HepG2 (cell line): Measurements from ENCODE around the gene M1AP. TPM values are rescaled to one million over a fixed set of nuclear protein-coding genes. Genes with fewer than 3 reads are reported as not detected.

Experiments used
- ATAC-seq: fragments of 200-7000 bp; cut with Tn5 transposase; 3 replicates; pipeline ENCODE4 v1.9.1; 2020; ENCODE audit warnings: mild to moderate bottlenecking, moderate library complexity
- BruUV-seq: library from RNA; stranded (reverse); fragments of 400-500 nt; replicated peaks from 2 replicates; lab custom pipeline; 2021; lab: Mats Ljungman, UMichigan
- CTCF ChIA-PET: fragments of 300-600 bp; formaldehyde crosslinking; extraction: SDS; loops from one replicate; lab custom pipeline; 2021; ENCODE audit warnings: low total read pairs, inconsistent platforms, low intra/inter-chr PET ratio; lab: Yijun Ruan, JAX
- POLR2A ChIA-PET: fragments of 350-600 bp; sonication (Branson Sonifier 250); formaldehyde crosslinking; loops from one replicate; lab custom pipeline; 2020; ENCODE audit warnings: antibody characterized with exemption, inconsistent platforms; lab: Yijun Ruan, JAX
- DNase-seq: peaks from one replicate; pipeline ENCODE4 v3.0.0-alpha.2; 2015; ENCODE audit warnings: low spot score
- FAIRE-seq: peaks from 3 replicates; lab custom pipeline; 2011; peaks lifted over from hg19 to GRCh38; lab: Jason Lieb, UNC
- H2AFZ ChIP-seq: one replicate; pipeline ENCODE4 v1.6.1; 2011; ENCODE audit warnings: low read length, inconsistent platforms
- H3K27ac ChIP-seq: fragments of 300-600 bp; 3 replicates; pipeline ENCODE4 v1.8.0; 2011; ENCODE audit warnings: mixed run types, mild to moderate bottlenecking, mixed read lengths, low read length, inconsistent platforms; ENCODE audit not compliant: insufficient read depth; ENCODE audit errors: extremely low read length
- H3K27me3 ChIP-seq, 2 experiments: fragments of 200-600 bp in 1 of 2; 2 replicates in 1 of 2; 3 replicates in 1 of 2; pipeline versions ENCODE4 v1.6.0 to v1.8.0; 2011; ENCODE audit warnings: low read length in 2 of 2, mild to moderate bottlenecking in 2 of 2, moderate library complexity in 2 of 2, inconsistent platforms in 1 of 2; ENCODE audit not compliant: insufficient read depth in 2 of 2, control insufficient read depth in 1 of 2
- H3K36me3 ChIP-seq, 2 experiments: fragments of 200-600 bp in 1 of 2; replicated peaks in 1 of 2; 2 replicates in 1 of 2; 3 replicates in 1 of 2; pipeline versions ENCODE4 v1.5.1 to v1.8.0; 2011; ENCODE audit warnings: low read length in 2 of 2, inconsistent platforms in 1 of 2; ENCODE audit not compliant: insufficient read depth in 2 of 2, control insufficient read depth in 1 of 2
- H3K4me1 ChIP-seq: 2 replicates; pipeline ENCODE4 v1.5.1; 2012; ENCODE audit warnings: low read length, inconsistent platforms; ENCODE audit not compliant: insufficient read depth
- H3K4me2 ChIP-seq: 2 replicates; pipeline ENCODE4 v1.6.0; 2011; ENCODE audit warnings: low read depth, low read length, inconsistent platforms
- H3K4me3 ChIP-seq, 3 experiments: fragments of 200-600 bp in 1 of 3; sonication (generic), shearing (Covaris generic) in 1 of 3; replicated peaks in 1 of 3; 2 replicates each; pipeline ENCODE4 v1.5.1; 2011 to 2016; ENCODE audit warnings: low read length in 3 of 3, inconsistent platforms in 2 of 3, low read depth in 2 of 3, mild to moderate bottlenecking in 2 of 3, control low read depth in 1 of 3, mixed read lengths in 1 of 3; ENCODE audit not compliant: insufficient read depth in 1 of 3
- H3K79me2 ChIP-seq: one replicate; pipeline ENCODE4 v1.6.1; 2011; ENCODE audit warnings: low read length, inconsistent platforms; ENCODE audit not compliant: insufficient read depth
- H3K9ac ChIP-seq: 2 replicates; pipeline ENCODE4 v1.6.0; 2011; ENCODE audit warnings: mild to moderate bottlenecking, low read depth, low read length, inconsistent platforms; ENCODE audit not compliant: insufficient read depth
- H3K9me3 ChIP-seq: 2 replicates; pipeline ENCODE4 v1.5.1; 2012; ENCODE audit warnings: mild to moderate bottlenecking, low read length
- H4K20me1 ChIP-seq: 2 replicates; pipeline ENCODE4 v1.6.0; 2011; ENCODE audit warnings: inconsistent platforms, mild to moderate bottlenecking, low read length, moderate library complexity; ENCODE audit not compliant: insufficient read depth
- ATF7-NPFF ChIP-seq: sonication (generic); formaldehyde crosslinking; IDR thresholded peaks from 2 replicates; pipeline ENCODE4 v1.8.1; 2023; ENCODE audit warnings: mild to moderate bottlenecking, low read depth, missing genetic modification reagents, moderate library complexity
- MBD4 ChIP-seq: IDR thresholded peaks from 2 replicates; pipeline ENCODE4 v1.6.1; 2012; ENCODE audit warnings: low read length, inconsistent platforms, borderline replicate concordance
- MED13 ChIP-seq: sonication (generic); formaldehyde crosslinking; IDR thresholded peaks from 2 replicates; pipeline ENCODE4 v1.5.0; 2020; ENCODE audit warnings: missing genetic modification reagents
- RFX1 ChIP-seq: fragments of 450-650 bp; IDR thresholded peaks from 2 replicates; pipeline ENCODE4 v1.6.1; 2017
- XRCC5 ChIP-seq: fragments of 200-400 bp; formaldehyde crosslinking; optimal IDR thresholded peaks from 2 replicates; pipeline ENCODE3; 2017; ENCODE audit warnings: mild to moderate bottlenecking, low read length
- ZNF564 ChIP-seq: sonication (generic); formaldehyde crosslinking; IDR thresholded peaks from 2 replicates; pipeline ENCODE4 v1.8.1; 2023; ENCODE audit warnings: mild to moderate bottlenecking, missing genetic modification reagents
- WGBS: methylation state at CpG from one replicate; pipeline ENCODE4 v1.1.6; 2017; ENCODE audit warnings: low lambda C conversion rate; 5-methylcytosine and 5-hydroxymethylcytosine counted together
- in situ Hi-C: cut with HindIII; loops from 2 replicates; pipeline ENCODE4 v1.10.0; 2017; ENCODE audit warnings: low pct_unique_long_range_greater_than_20kb; ENCODE audit not compliant: extremely low pct_ligation_motif_present
- intact Hi-C: fragments of 100-400 bp; cut with micrococcal nuclease; formaldehyde crosslinking; loops from one replicate; pipeline ENCODE4 v1.10.0; 2022; ENCODE audit not compliant: unreplicated experiment
- polyA plus RNA-seq, 8 experiments: library from polyadenylated mRNA; depleted of rRNA in 3 of 8; stranded (reverse) in 7 of 8; unstranded in 1 of 8; fragments of >200 nt; fragmentation: Illumina TruSeq in 4 of 8; extraction: Trizol in 4 of 8; gene quantifications; 2 replicates each; pipeline versions ENCODE4 v1.2.1 to v1.2.3, GENCODE V29; 2011 to 2016; ENCODE audit warnings: low read depth in 4 of 8, missing spikeins in 1 of 8, mixed read lengths in 1 of 8; ENCODE audit not compliant: insufficient read depth in 1 of 8
- total RNA-seq, 5 experiments: library from RNA; depleted of rRNA; stranded (reverse); fragments of >200 nt; fragmentation: Illumina TruSeq; extraction: Trizol; gene quantifications; 2 replicates each; pipeline ENCODE4 v1.2.3, GENCODE V29; 2016; ENCODE audit warnings: low read depth in 1 of 5
- TF ChIP-seq, protein P1 (sequence below): sonication (generic); formaldehyde crosslinking; conservative IDR thresholded peaks from 2 replicates; pipeline ENCODE4 v1.4.0; 2020; ENCODE audit warnings: missing genetic modification reagents
- TF ChIP-seq, protein P2 (sequence below): sonication (generic); formaldehyde crosslinking; IDR thresholded peaks from 2 replicates; pipeline ENCODE4 v1.4.0; 2020; ENCODE audit warnings: mild to moderate bottlenecking, low read depth, missing genetic modification reagents
- TF ChIP-seq, protein P3 (sequence below): sonication (generic); formaldehyde crosslinking; IDR thresholded peaks from 2 replicates; pipeline ENCODE4 v1.4.0; 2020; ENCODE audit warnings: mild to moderate bottlenecking, missing genetic modification reagents
- TF ChIP-seq, protein P4 (sequence below), 2 experiments: IDR thresholded peaks; 2 replicates each; pipeline ENCODE4 v1.6.1; 2011 to 2012; ENCODE audit warnings: low read length in 2 of 2, borderline replicate concordance in 1 of 2, low read depth in 1 of 2, mild to moderate bottlenecking in 1 of 2, moderate library complexity in 1 of 2

The M1AP gene
- total and polyA plus RNA-seq, 2 of the 13 experiments (the other 11 are each of a cell fraction or from before 2014, with no cell fraction given), result not detected

DNA sequence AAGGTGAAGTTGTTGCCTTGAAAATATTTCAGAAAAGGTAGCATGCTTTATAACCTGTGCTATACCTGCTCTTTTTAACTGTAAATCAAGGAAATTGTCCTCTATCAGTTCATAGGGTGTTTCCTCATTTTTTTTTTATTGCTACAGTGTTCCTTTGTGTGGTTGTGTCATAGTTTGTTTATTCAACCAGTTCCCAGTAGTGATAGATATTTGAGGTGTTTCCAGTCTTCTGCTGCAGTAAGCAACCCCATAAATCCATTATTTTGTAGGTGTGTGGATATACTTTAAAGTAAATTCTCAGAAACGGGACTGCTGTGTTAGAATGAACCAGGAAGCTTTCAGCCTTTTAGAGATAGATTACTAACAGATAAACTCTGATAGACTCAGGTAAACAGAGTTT lies 45.5 kb upstream of the M1AP start:
- H3K4me3 ChIP-seq, result no peak overlapping the region
- CTCF ChIA-PET, result no interaction called here
- TF ChIP-seq ATF7-NPFF (CRISPR knock-in tag) (no peak), XRCC5 (no peak)
- no peaks in the 10 kb centered on the region for H4K20me1 ChIP-seq
- no TSS peak for BruUV-seq
- POLR2A ChIA-PET, result no interaction called here
- no peak overlapping the region for H2AFZ ChIP-seq
- H3K27ac ChIP-seq, result no peak overlapping the region
- FAIRE-seq (no peak), ATAC-seq (no peak), DNase-seq (no peak)
- H3K79me2 ChIP-seq, result no peaks in the 10 kb centered on the region
- no peak overlapping the region for H3K4me2 ChIP-seq
- no peak overlapping the region for H3K9ac ChIP-seq
- 15% methylated on average over 1 of the region's 1 CpG for WGBS
- no peaks in the 10 kb centered on the region for H3K36me3 ChIP-seq
- no peaks in the 10 kb centered on the region for H3K9me3 ChIP-seq
- intact Hi-C loops (loop anchor here (10.0 kb wide), 1 partner anchor 371 kb away; no protein-coding TSS in a partner anchor), in situ Hi-C loops (loop anchor here (10.0 kb wide), 2 partner anchors 181 to 711 kb away; no protein-coding TSS in a partner anchor)
- peaks cover 35% of the 10 kb centered on the region; the same call in 1 of the 2 replicates for H3K4me1 ChIP-seq
- 0 out of 5 replicates have a peak, but pooled peaks cover 2 to 3% of the 10 kb centered on the region in 2 experiments for H3K27me3 ChIP-seq

DNA sequence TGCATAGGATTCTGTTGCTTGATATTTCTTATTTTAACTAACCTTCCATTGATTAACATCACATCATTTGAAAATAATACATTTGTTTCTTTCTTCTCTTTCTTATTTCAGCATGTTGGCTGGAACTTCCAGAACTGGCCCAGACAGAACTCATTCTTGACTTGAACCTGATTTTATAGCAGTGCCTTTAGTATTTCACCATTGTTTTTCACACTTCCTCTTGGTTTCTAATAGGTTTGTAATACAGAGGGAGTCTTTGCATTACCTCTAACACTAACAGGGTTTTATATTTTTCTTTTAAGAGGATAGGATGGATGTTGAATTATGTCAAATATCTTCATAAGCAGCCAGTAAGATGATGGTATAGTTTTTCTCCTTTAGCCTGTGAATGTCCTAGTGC lies 45.1 kb upstream of the M1AP start:
- no peak overlapping the region for H3K4me3 ChIP-seq
- H3K79me2 ChIP-seq, result no peaks in the 10 kb centered on the region
- POLR2A ChIA-PET, result no interaction called here
- BruUV-seq, result no TSS peak
- DNase-seq (no peak), FAIRE-seq (no peak), ATAC-seq (no peak)
- H4K20me1 ChIP-seq, result no peaks in the 10 kb centered on the region
- H3K9me3 ChIP-seq, result no peaks in the 10 kb centered on the region
- H3K27ac ChIP-seq, result no peak overlapping the region
- in situ Hi-C loops, result loop anchor here (10.0 kb wide), 2 partner anchors 182 to 712 kb away; no protein-coding TSS in a partner anchor
- no peak overlapping the region for H3K9ac ChIP-seq
- CTCF ChIA-PET, result interaction anchor here (3.3 kb wide), 1 partner anchor 183 kb away, joined by 45 read pairs; no protein-coding TSS in a partner anchor
- intact Hi-C loops, result loop anchor here (10.0 kb wide), 1 partner anchor 372 kb away; no protein-coding TSS in a partner anchor
- H3K36me3 ChIP-seq, result no peaks in the 10 kb centered on the region
- peaks cover 35% of the 10 kb centered on the region; the same call in 1 of the 2 replicates for H3K4me1 ChIP-seq
- H3K4me2 ChIP-seq, result no peak overlapping the region
- H3K27me3 ChIP-seq, result 0 out of 5 replicates have a peak, but pooled peaks cover 2 to 3% of the 10 kb centered on the region in 2 experiments
- no peak overlapping the region for H2AFZ ChIP-seq
- TF ChIP-seq ZNF564 (CRISPR knock-in tag), result no peak
- TF ChIP-seq, protein P1, sequence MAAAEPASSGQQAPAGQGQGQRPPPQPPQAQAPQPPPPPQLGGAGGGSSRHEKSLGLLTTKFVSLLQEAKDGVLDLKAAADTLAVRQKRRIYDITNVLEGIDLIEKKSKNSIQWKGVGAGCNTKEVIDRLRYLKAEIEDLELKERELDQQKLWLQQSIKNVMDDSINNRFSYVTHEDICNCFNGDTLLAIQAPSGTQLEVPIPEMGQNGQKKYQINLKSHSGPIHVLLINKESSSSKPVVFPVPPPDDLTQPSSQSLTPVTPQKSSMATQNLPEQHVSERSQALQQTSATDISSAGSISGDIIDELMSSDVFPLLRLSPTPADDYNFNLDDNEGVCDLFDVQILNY (CRISPR knock-in tag), result no peak
- no peak for TF ChIP-seq MED13 (CRISPR knock-in tag)
- TF ChIP-seq, protein P2, sequence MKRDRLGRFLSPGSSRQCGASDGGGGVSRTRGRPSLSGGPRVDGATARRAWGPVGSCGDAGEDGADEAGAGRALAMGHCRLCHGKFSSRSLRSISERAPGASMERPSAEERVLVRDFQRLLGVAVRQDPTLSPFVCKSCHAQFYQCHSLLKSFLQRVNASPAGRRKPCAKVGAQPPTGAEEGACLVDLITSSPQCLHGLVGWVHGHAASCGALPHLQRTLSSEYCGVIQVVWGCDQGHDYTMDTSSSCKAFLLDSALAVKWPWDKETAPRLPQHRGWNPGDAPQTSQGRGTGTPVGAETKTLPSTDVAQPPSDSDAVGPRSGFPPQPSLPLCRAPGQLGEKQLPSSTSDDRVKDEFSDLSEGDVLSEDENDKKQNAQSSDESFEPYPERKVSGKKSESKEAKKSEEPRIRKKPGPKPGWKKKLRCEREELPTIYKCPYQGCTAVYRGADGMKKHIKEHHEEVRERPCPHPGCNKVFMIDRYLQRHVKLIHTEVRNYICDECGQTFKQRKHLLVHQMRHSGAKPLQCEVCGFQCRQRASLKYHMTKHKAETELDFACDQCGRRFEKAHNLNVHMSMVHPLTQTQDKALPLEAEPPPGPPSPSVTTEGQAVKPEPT (CRISPR knock-in tag), result no peak
- no peak for TF ChIP-seq MBD4
- TF ChIP-seq, protein P3, sequence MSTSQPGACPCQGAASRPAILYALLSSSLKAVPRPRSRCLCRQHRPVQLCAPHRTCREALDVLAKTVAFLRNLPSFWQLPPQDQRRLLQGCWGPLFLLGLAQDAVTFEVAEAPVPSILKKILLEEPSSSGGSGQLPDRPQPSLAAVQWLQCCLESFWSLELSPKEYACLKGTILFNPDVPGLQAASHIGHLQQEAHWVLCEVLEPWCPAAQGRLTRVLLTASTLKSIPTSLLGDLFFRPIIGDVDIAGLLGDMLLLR (CRISPR knock-in tag), result no peak
- TF ChIP-seq, protein P4, sequence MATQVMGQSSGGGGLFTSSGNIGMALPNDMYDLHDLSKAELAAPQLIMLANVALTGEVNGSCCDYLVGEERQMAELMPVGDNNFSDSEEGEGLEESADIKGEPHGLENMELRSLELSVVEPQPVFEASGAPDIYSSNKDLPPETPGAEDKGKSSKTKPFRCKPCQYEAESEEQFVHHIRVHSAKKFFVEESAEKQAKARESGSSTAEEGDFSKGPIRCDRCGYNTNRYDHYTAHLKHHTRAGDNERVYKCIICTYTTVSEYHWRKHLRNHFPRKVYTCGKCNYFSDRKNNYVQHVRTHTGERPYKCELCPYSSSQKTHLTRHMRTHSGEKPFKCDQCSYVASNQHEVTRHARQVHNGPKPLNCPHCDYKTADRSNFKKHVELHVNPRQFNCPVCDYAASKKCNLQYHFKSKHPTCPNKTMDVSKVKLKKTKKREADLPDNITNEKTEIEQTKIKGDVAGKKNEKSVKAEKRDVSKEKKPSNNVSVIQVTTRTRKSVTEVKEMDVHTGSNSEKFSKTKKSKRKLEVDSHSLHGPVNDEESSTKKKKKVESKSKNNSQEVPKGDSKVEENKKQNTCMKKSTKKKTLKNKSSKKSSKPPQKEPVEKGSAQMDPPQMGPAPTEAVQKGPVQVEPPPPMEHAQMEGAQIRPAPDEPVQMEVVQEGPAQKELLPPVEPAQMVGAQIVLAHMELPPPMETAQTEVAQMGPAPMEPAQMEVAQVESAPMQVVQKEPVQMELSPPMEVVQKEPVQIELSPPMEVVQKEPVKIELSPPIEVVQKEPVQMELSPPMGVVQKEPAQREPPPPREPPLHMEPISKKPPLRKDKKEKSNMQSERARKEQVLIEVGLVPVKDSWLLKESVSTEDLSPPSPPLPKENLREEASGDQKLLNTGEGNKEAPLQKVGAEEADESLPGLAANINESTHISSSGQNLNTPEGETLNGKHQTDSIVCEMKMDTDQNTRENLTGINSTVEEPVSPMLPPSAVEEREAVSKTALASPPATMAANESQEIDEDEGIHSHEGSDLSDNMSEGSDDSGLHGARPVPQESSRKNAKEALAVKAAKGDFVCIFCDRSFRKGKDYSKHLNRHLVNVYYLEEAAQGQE (IDR thresholded peaks at IDR 0.05; ENCODE audit: borderline replicate concordance in 1 of 2, low read depth in 1 of 2, low read length in 2 of 2), result no peak
- no peak for TF ChIP-seq RFX1
